DMS 273 treated with DMSO at 0.1 percent for 48 hours (cell line): Measurements from ENCODE around the gene WWC1.
A peak's percentile ranks its signal among the peaks of the same experiment; 100 is the strongest.

Source experiments
- DNase-seq: peaks from one replicate; lab custom pipeline; 2025; lab: John Stamatoyannopoulos, UW

The WWC1 gene

GRCh38 chr5:168364151-168364661 lies 72.8 kb downstream of the WWC1 start:
- DNase-seq, result no peak

- DNase-seq, result no peak
These were observed 73.5 kb downstream of the WWC1 start for GRCh38 chr5:168364750-168365550.

GRCh38 chr5:168365581-168366081 lies 74.2 kb downstream of the WWC1 start:
- no peak for DNase-seq

- no peak for DNase-seq
These were observed 74.7 kb downstream of the WWC1 start for GRCh38 chr5:168366116-168366515.

- no peak for DNase-seq
These were observed 77.4 kb downstream of the WWC1 start for GRCh38 chr5:168368854-168369253.

GRCh38 chr5:168370831-168371230 lies 79.4 kb downstream of the WWC1 start:
- no peak for DNase-seq

GRCh38 chr5:168372356-168372946 lies 81.0 kb downstream of the WWC1 start:
- DNase-seq, result no peak

GRCh38 chr5:168374532-168374931 lies 83.1 kb downstream of the WWC1 start:
- no peak for DNase-seq

GRCh38 chr5:168375214-168375613 lies 83.8 kb downstream of the WWC1 start:
- DNase-seq, result no peak

GRCh38 chr5:168377525-168377924 lies 86.1 kb downstream of the WWC1 start:
- DNase-seq, result no peak

GRCh38 chr5:168378741-168379140 lies 87.3 kb downstream of the WWC1 start:
- DNase-seq, result no peak

- DNase-seq, result no peak
These were observed 91.0 kb downstream of the WWC1 start for GRCh38 chr5:168382421-168382820.

GRCh38 chr5:168390491-168390890 lies 99.0 kb downstream of the WWC1 start:
- DNase-seq, result peak; percentile 18

GRCh38 chr5:168393773-168394172 lies 102.3 kb downstream of the WWC1 start:
- no peak for DNase-seq

- DNase-seq, result no peak
These were observed 109.2 kb downstream of the WWC1 start for GRCh38 chr5:168400429-168401220.

- DNase-seq, result no peak
These were observed 109.8 kb downstream of the WWC1 start for GRCh38 chr5:168401226-168401625.

GRCh38 chr5:168401880-168402279 lies 110.4 kb downstream of the WWC1 start:
- no peak for DNase-seq

- DNase-seq, result no peak
These were observed 112.9 kb downstream of the WWC1 start for GRCh38 chr5:168404365-168404764.

- DNase-seq, result no peak
These were observed 115.8 kb downstream of the WWC1 start for GRCh38 chr5:168407211-168407610.

GRCh38 chr5:168408561-168409305 lies 117.3 kb downstream of the WWC1 start:
- DNase-seq, result no peak

GRCh38 chr5:168409591-168410458 lies 118.4 kb downstream of the WWC1 start:
- no peak for DNase-seq
